ENCODE results near the gene SIRPA. TPM values are rescaled to one million over a fixed set of nuclear protein-coding genes. Genes with fewer than 3 reads are reported as not detected.

SIRPA gene
- total RNA-seq, 2 donors from 2014 or later = 5.1 to 6.3 TPM

DNA sequence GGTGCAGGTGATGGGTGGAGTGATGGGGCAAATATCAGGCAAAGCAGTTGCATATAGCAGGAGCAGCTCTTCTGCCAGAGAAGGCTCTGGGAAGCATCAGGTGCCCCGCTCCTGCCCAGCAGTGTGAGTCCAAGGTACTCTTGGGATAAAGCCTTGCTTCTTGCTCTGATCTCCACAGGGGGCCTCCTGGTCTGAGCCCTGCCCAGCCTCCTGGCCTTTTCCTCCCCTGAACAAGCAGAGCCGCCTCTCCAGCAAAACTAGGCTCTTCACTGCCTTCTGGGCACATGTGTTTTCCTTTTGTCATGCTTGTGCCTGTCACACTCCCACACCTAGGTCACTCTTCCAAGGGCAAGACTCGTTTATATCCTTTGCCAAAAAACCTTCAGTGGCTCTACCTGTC, 34.3 kb downstream of the SIRPA start:
- Histone ChIP-seq H3K36me3 (ENCODE audit: control insufficient read depth, insufficient read depth, low read length) (no peaks in the 10 kb centered on the region), H3K9ac (ENCODE audit: extremely low read depth, low read length, poor library complexity, severe bottlenecking) (no peak overlapping the region), H3K27ac (ENCODE audit: low read depth, low read length) (no peak overlapping the region), H3K9me3 (ENCODE audit: control insufficient read depth, low read length) (no peaks in the 10 kb centered on the region), H3K4me1 (ENCODE audit: control insufficient read depth, insufficient read depth, low read length) (no peaks in the 10 kb centered on the region), H3K27me3 (ENCODE audit: control insufficient read depth, insufficient read depth, low read length, poor library complexity, severe bottlenecking) (no peaks in the 10 kb centered on the region), H3K4me3 (ENCODE audit: low read length) (no peak overlapping the region)
- no peaks in the 10 kb centered on the region for H3K27me3 Mint-ChIP-seq (ENCODE audit: insufficient read depth)
- no peak for DNase-seq
- no peak overlapping the region for H3K4me3 Mint-ChIP-seq
- no peaks in the 10 kb centered on the region for H3K36me3 Mint-ChIP-seq (ENCODE audit: low read depth)
- TF ChIP-seq, protein P1, sequence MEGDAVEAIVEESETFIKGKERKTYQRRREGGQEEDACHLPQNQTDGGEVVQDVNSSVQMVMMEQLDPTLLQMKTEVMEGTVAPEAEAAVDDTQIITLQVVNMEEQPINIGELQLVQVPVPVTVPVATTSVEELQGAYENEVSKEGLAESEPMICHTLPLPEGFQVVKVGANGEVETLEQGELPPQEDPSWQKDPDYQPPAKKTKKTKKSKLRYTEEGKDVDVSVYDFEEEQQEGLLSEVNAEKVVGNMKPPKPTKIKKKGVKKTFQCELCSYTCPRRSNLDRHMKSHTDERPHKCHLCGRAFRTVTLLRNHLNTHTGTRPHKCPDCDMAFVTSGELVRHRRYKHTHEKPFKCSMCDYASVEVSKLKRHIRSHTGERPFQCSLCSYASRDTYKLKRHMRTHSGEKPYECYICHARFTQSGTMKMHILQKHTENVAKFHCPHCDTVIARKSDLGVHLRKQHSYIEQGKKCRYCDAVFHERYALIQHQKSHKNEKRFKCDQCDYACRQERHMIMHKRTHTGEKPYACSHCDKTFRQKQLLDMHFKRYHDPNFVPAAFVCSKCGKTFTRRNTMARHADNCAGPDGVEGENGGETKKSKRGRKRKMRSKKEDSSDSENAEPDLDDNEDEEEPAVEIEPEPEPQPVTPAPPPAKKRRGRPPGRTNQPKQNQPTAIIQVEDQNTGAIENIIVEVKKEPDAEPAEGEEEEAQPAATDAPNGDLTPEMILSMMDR (conservative IDR thresholded peaks at IDR 0.05) = no peak
- H3K9me3 Mint-ChIP-seq = no peaks in the 10 kb centered on the region
- no peak overlapping the region for H3K27ac Mint-ChIP-seq
- 81% methylated on average over 3 of the region's 3 CpGs; no CpG with 5 or more reads in 1 of the 2 experiments for WGBS, 2 experiments (ENCODE audit: insufficient coverage in 1 of 2, insufficient read length in 1 of 2)
- H3K4me1 Mint-ChIP-seq = peaks cover 5% of the 10 kb centered on the region

DNA sequence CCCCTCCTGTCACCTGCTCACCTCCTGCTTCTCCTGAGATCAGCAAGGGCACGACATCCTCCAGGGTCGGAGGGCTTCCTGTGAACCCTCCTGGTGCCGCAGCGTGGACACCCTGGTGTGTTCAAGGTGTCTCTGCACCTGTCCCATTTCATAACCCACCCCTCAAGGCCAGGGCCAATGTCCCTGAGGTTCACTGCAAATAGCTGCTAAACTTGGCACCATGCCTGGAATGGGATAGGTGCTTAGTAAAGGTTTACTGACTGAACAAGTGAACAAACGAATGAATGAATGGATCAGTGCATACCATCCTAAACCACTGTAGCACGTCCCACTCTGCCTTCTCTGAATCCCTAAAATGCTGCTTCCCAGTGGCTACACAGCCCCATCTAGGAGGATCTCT, 35.0 kb downstream of the SIRPA start:
- peak overlapping the region; percentile 13 for H3K27ac Mint-ChIP-seq
- DNase-seq = no peak
- H3K9me3 ChIP-seq (ENCODE audit: control insufficient read depth, low read length) = no peaks in the 10 kb centered on the region
- no peak overlapping the region for H3K9ac ChIP-seq (ENCODE audit: extremely low read depth, low read length, poor library complexity, severe bottlenecking)
- no peak overlapping the region for H3K27ac ChIP-seq (ENCODE audit: low read depth, low read length)
- H3K27me3 ChIP-seq (ENCODE audit: control insufficient read depth, insufficient read depth, low read length, poor library complexity, severe bottlenecking) = no peaks in the 10 kb centered on the region
- no peak overlapping the region for H3K4me3 Mint-ChIP-seq
- H3K4me3 ChIP-seq (ENCODE audit: low read length) = no peak overlapping the region
- no peaks in the 10 kb centered on the region for H3K4me1 ChIP-seq (ENCODE audit: control insufficient read depth, insufficient read depth, low read length)
- TF ChIP-seq, protein P1 (conservative IDR thresholded peaks at IDR 0.05) = no peak
- no peaks in the 10 kb centered on the region for H3K36me3 ChIP-seq (ENCODE audit: control insufficient read depth, insufficient read depth, low read length)
- 90 to 91% methylated on average over 3 to 6 of the region's 6 CpGs for WGBS, 2 experiments (ENCODE audit: insufficient coverage in 1 of 2, insufficient read length in 1 of 2)
- no peaks in the 10 kb centered on the region for H3K36me3 Mint-ChIP-seq (ENCODE audit: low read depth)
- peaks cover 5% of the 10 kb centered on the region for H3K4me1 Mint-ChIP-seq
- H3K9me3 Mint-ChIP-seq = no peaks in the 10 kb centered on the region
- H3K27me3 Mint-ChIP-seq (ENCODE audit: insufficient read depth) = no peaks in the 10 kb centered on the region

- H3K4me3 Mint-ChIP-seq = no peak overlapping the region
- Histone ChIP-seq H3K27ac (ENCODE audit: low read depth, low read length) (no peak overlapping the region), H3K36me3 (ENCODE audit: control insufficient read depth, insufficient read depth, low read length) (no peaks in the 10 kb centered on the region), H3K4me1 (ENCODE audit: control insufficient read depth, insufficient read depth, low read length) (no peaks in the 10 kb centered on the region), H3K9ac (ENCODE audit: extremely low read depth, low read length, poor library complexity, severe bottlenecking) (no peak overlapping the region), H3K27me3 (ENCODE audit: control insufficient read depth, insufficient read depth, low read length, poor library complexity, severe bottlenecking) (no peaks in the 10 kb centered on the region), H3K9me3 (ENCODE audit: control insufficient read depth, low read length) (no peaks in the 10 kb centered on the region), H3K4me3 (ENCODE audit: low read length) (no peak overlapping the region)
- H3K36me3 Mint-ChIP-seq (ENCODE audit: low read depth) = no peaks in the 10 kb centered on the region
- no peak for DNase-seq
- peaks cover 5% of the 10 kb centered on the region for H3K4me1 Mint-ChIP-seq
- WGBS, 2 experiments (ENCODE audit: insufficient coverage in 1 of 2, insufficient read length in 1 of 2) = 90 to 96% methylated on average over 5 of the region's 5 CpGs
- no peak overlapping the region for H3K27ac Mint-ChIP-seq
- H3K9me3 Mint-ChIP-seq = no peaks in the 10 kb centered on the region
- TF ChIP-seq, protein P1 (conservative IDR thresholded peaks at IDR 0.05) = no peak
- H3K27me3 Mint-ChIP-seq (ENCODE audit: insufficient read depth) = no peaks in the 10 kb centered on the region
Observed at GRCh38 chr20:1931830-1932229, 36.6 kb downstream of the SIRPA start.

Data from endodermal cell (in vitro differentiated cells).